ENCODE data around the gene GRIK3.

DNA sequence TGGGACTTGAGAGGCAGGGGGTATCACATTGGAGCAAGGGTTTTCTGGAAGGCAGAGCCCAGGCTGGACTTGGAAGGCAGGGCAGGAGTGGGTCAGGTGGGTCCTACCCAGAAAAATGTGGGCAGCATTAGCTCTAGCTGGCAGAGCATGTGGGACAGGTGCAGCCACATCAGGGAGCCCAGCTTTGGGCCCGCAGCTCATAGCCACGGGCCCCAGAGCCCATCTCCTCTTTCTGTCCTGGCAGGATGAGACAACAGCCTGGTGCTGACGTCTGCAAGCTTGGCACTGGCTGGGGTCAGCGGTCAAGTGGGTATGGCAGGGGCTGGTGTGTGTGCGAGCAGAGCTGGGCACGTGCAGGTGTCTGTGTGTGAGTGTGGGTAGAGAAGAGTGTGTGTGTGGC is 154.7 kb downstream of the GRIK3 start:
- TF ChIP-seq, protein P1, sequence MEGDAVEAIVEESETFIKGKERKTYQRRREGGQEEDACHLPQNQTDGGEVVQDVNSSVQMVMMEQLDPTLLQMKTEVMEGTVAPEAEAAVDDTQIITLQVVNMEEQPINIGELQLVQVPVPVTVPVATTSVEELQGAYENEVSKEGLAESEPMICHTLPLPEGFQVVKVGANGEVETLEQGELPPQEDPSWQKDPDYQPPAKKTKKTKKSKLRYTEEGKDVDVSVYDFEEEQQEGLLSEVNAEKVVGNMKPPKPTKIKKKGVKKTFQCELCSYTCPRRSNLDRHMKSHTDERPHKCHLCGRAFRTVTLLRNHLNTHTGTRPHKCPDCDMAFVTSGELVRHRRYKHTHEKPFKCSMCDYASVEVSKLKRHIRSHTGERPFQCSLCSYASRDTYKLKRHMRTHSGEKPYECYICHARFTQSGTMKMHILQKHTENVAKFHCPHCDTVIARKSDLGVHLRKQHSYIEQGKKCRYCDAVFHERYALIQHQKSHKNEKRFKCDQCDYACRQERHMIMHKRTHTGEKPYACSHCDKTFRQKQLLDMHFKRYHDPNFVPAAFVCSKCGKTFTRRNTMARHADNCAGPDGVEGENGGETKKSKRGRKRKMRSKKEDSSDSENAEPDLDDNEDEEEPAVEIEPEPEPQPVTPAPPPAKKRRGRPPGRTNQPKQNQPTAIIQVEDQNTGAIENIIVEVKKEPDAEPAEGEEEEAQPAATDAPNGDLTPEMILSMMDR (IDR thresholded peaks at IDR 0.05; ENCODE audit: low read depth, low read length, poor library complexity, severe bottlenecking), result no peak
- no peak for TF ChIP-seq EZH2phosphoT487 (IDR thresholded peaks at IDR 0.05; ENCODE audit: borderline replicate concordance, low read length)

All from DOHH2 (cell line).